ENCODE data around the gene REEP6. TPM values are rescaled to one million over a fixed set of nuclear protein-coding genes. Genes with fewer than 3 reads are reported as not detected.

Gene REEP6
- total and polyA plus RNA-seq, 2 donors (not counting 3 experiments of a cell fraction or from before 2014, with no cell fraction given): 1.3 to 1.5 TPM

GRCh38 chr19:1502433-1503088 is 11.6 kb downstream of the REEP6 start:
- dilution Hi-C loops (cut with MboI; ENCODE audit: extremely low pct_ligation_motif_present, low sequenced_read_pairs): no loop called here
- POLR2A ChIA-PET: no interaction called here

DNA sequence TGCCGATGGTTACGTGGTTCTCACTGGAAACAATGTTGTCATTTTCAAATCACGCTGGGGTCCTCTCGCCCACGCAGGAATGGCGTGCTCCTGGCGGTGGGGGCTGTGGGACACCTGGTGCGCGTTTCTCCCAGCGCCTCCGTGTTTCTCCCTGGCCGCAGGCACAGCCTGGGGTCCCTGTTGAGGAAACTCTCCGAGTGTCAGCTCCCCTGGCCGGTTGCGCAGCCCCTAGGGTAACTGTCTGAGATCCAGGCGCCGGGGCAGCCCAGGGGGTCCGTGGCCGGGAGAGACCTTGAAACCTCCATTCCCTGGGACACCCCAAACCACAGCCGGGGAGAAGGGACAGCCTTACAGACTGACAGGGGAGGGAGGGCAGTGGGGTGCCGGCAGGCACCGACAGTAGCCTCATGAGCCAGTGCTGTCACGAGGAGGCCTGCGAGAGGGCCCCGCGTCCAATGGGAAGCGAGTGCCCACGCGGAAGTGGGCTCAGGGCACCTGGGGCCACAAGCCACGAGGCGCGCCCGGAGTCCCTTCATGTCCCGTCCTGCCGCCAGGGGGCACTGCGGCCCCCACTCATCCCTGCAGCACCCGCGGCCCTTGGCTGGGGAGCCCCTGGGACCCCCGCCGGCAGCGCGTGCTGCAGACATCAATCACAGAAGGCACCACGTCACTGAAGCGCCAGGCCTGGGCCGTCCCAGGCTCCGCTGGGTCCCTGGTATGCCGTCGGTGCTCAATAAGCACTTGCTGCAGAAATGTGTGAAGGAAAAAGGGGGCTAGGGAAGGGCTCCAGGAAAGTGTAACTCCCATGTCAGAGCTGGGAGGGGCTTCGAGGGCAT is 12.3 kb downstream of the REEP6 start:
- Histone ChIP-seq H3K9me3 (replicated peaks; ENCODE audit: control insufficient read depth, insufficient read depth, low read length) (no peaks in the 10 kb centered on the region), H3K36me3 (ENCODE audit: control insufficient read depth in 2 of 2, extremely low read depth in 1 of 2, insufficient read depth in 2 of 2, low read length in 2 of 2) (no peaks in the 10 kb centered on the region), H3K9ac (replicated peaks; ENCODE audit: extremely low read depth, insufficient read depth, low read length) (no peak overlapping the region), H2AFZ (ENCODE audit: low read depth, low read length) (peak overlapping the region; percentile 16), H3K4me3 (replicated peaks in 1 of 3; ENCODE audit: insufficient read depth in 1 of 3, low read depth in 1 of 3, low read length in 3 of 3) (no peak overlapping the region), H3K4me1 (ENCODE audit: control insufficient read depth, extremely low read depth, insufficient read depth, low read length) (no peaks in the 10 kb centered on the region), H3K4me2 (ENCODE audit: insufficient read depth, low read length) (no peak overlapping the region), H4K20me1 (replicated peaks; ENCODE audit: control insufficient read depth, extremely low read depth, insufficient read depth, low read length) (no peaks in the 10 kb centered on the region), H3K79me2 (ENCODE audit: control insufficient read depth, insufficient read depth, low read length) (no peaks in the 10 kb centered on the region), H3K27ac (ENCODE audit: insufficient read depth, low read depth, low read length) (no peak overlapping the region), H3K27me3 (ENCODE audit: control insufficient read depth in 2 of 2, insufficient read depth in 2 of 2, low read length in 2 of 2) (peaks cover 4 to 5% of the 10 kb centered on the region in 2 experiments), H3K9me1 (replicated peaks; ENCODE audit: control insufficient read depth, extremely low read depth, insufficient read depth, low read length) (no peaks in the 10 kb centered on the region)
- no TSS peak for BruUV-seq (replicated peaks)
- DNase-seq (ENCODE audit: low read depth, low spot score) (no peak), FAIRE-seq (no peak)
- TF ChIP-seq, protein P1, sequence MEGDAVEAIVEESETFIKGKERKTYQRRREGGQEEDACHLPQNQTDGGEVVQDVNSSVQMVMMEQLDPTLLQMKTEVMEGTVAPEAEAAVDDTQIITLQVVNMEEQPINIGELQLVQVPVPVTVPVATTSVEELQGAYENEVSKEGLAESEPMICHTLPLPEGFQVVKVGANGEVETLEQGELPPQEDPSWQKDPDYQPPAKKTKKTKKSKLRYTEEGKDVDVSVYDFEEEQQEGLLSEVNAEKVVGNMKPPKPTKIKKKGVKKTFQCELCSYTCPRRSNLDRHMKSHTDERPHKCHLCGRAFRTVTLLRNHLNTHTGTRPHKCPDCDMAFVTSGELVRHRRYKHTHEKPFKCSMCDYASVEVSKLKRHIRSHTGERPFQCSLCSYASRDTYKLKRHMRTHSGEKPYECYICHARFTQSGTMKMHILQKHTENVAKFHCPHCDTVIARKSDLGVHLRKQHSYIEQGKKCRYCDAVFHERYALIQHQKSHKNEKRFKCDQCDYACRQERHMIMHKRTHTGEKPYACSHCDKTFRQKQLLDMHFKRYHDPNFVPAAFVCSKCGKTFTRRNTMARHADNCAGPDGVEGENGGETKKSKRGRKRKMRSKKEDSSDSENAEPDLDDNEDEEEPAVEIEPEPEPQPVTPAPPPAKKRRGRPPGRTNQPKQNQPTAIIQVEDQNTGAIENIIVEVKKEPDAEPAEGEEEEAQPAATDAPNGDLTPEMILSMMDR (IDR thresholded peaks at IDR 0.05; ENCODE audit: extremely low read depth in 1 of 2, insufficient read depth in 1 of 2, low read depth in 1 of 2, low read length in 2 of 2): peak; percentile 78 to 92
- TF ChIP-seq POLR2AphosphoS5 (IDR thresholded peaks at IDR 0.05; ENCODE audit: insufficient read depth, low read depth, low read length): no peak
- no peak for TF ChIP-seq MAX (IDR thresholded peaks at IDR 0.05; ENCODE audit: insufficient read depth, insufficient read length)
- TF ChIP-seq MYC (IDR thresholded peaks at IDR 0.05; ENCODE audit: low read depth, low read length): no peak
- TF ChIP-seq EZH2 (IDR thresholded peaks at IDR 0.05; ENCODE audit: borderline replicate concordance, low read depth, low read length, severe bottlenecking): no peak
- no peak for TF ChIP-seq POLR2A (IDR thresholded peaks at IDR 0.05; ENCODE audit: low read depth, low read length)
- no peak for TF ChIP-seq JUN (IDR thresholded peaks at IDR 0.05; ENCODE audit: borderline replicate concordance, insufficient read depth, insufficient read length, low read depth)
- ChIA-PET CTCF (interaction anchor here (1.0 to 3.0 kb wide), 7 partner anchors 10 to 169 kb away, joined by 3 to 8 read pairs (median 6); partner anchors contain the start of genes PCSK4 and REEP6), POLR2A (no interaction called here)
- dilution Hi-C loops (cut with MboI; ENCODE audit: extremely low pct_ligation_motif_present, low sequenced_read_pairs): no loop called here
- intact Hi-C loops (cut with micrococcal nuclease): no loop called here

More at GRCh38 chr19:1502433-1503088, 11.6 kb downstream of the REEP6 start:
- no peaks in the 10 kb centered on the region for H3K9me3 ChIP-seq (replicated peaks; ENCODE audit: control insufficient read depth, insufficient read depth, low read length)
- no peak overlapping the region for H3K4me2 ChIP-seq (ENCODE audit: insufficient read depth, low read length)
- H3K9me1 ChIP-seq (replicated peaks; ENCODE audit: control insufficient read depth, extremely low read depth, insufficient read depth, low read length): no peaks in the 10 kb centered on the region
- intact Hi-C loops (cut with micrococcal nuclease): no loop called here
- no peak overlapping the region for H3K9ac ChIP-seq (replicated peaks; ENCODE audit: extremely low read depth, insufficient read depth, low read length)
- no TSS peak for BruUV-seq (replicated peaks)
- no peaks in the 10 kb centered on the region for H3K36me3 ChIP-seq (ENCODE audit: control insufficient read depth in 2 of 2, extremely low read depth in 1 of 2, insufficient read depth in 2 of 2, low read length in 2 of 2)
- H4K20me1 ChIP-seq (replicated peaks; ENCODE audit: control insufficient read depth, extremely low read depth, insufficient read depth, low read length): no peaks in the 10 kb centered on the region
- no peaks in the 10 kb centered on the region for H3K4me1 ChIP-seq (ENCODE audit: control insufficient read depth, extremely low read depth, insufficient read depth, low read length)
- no peak overlapping the region for H3K4me3 ChIP-seq (replicated peaks in 1 of 3; ENCODE audit: insufficient read depth in 1 of 3, low read depth in 1 of 3, low read length in 3 of 3)
- no peak for DNase-seq (ENCODE audit: low read depth, low spot score)
- CTCF ChIA-PET: interaction anchor here (1.0 to 3.0 kb wide), 8 partner anchors 9 to 170 kb away, joined by 3 to 8 read pairs (median 5); partner anchors contain the start of genes PCSK4 and REEP6
- H3K79me2 ChIP-seq (ENCODE audit: control insufficient read depth, insufficient read depth, low read length): no peaks in the 10 kb centered on the region
- peaks cover 4 to 5% of the 10 kb centered on the region in 2 experiments for H3K27me3 ChIP-seq (ENCODE audit: control insufficient read depth in 2 of 2, insufficient read depth in 2 of 2, low read length in 2 of 2)
- no peak for FAIRE-seq
- H2AFZ ChIP-seq (ENCODE audit: low read depth, low read length): no peak overlapping the region
- no peak for TF ChIP-seq POLR2AphosphoS5 (IDR thresholded peaks at IDR 0.05; ENCODE audit: insufficient read depth, low read depth, low read length)
- H3K27ac ChIP-seq (ENCODE audit: insufficient read depth, low read depth, low read length): no peak overlapping the region
